GM18505 (cell line): ENCODE data around the gene NPAS2.

Experiments used
- ATAC-seq: cut with Tn5 transposase; IDR thresholded peaks from one replicate; pipeline ENCODE4 v1.9.1; 2021; ENCODE audit not compliant: unreplicated experiment
- POLR2A ChIP-seq: IDR thresholded peaks from 4 replicates; pipeline ENCODE4 v1.6.1; 2011; ENCODE audit warnings: borderline replicate concordance; ENCODE audit not compliant: insufficient read depth, insufficient read length; ENCODE audit errors: extremely low read depth

The NPAS2 gene

DNA sequence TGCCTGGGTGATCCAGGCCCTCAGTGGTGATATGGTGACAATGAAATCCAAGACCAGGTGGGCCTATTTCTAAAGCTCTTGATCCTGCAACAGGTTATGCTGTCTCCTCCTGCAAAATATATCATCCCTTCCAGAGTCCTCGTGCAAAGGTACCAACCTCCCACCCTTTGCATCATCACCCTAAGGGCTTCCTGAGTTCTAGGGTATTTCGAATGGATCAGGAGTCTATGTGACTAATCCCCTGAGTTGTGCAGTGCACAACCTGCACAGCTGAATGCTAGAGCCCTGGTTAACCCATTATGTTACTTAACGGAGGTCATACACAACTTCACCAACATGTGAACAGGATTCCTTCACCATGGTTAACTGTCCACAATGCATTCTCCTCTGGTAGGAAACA is 13.4 kb upstream of the NPAS2 start:
- ATAC-seq, result no peak
- TF ChIP-seq POLR2A, result no peak

DNA sequence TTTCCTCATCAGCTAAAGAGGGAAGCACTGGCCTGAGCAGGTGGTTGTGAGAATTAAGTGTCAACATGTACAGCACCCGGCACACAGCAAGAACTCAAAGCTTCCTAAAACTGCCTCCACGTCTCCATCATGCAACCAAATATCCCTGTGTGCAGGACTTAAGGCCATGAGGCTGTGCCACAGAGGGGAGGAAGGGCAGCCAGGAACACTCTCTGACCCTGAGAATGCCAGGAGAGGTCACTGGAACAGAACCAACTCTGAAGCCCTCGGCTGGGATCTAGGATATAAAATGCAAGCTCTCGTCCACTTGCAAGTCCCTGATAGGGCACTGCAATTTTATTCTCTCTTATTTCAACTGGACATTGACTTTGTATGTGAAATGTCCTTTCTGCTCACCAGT is 12.2 kb upstream of the NPAS2 start:
- no peak for TF ChIP-seq POLR2A
- ATAC-seq, result no peak

- TF ChIP-seq POLR2A, result no peak
- no peak for ATAC-seq
Observed at GRCh38 chr2:100808582-100808981, 11.4 kb upstream of the NPAS2 start.

- TF ChIP-seq POLR2A, result no peak
- ATAC-seq, result no peak
Observed at GRCh38 chr2:100809506-100809905, 10.4 kb upstream of the NPAS2 start.

DNA sequence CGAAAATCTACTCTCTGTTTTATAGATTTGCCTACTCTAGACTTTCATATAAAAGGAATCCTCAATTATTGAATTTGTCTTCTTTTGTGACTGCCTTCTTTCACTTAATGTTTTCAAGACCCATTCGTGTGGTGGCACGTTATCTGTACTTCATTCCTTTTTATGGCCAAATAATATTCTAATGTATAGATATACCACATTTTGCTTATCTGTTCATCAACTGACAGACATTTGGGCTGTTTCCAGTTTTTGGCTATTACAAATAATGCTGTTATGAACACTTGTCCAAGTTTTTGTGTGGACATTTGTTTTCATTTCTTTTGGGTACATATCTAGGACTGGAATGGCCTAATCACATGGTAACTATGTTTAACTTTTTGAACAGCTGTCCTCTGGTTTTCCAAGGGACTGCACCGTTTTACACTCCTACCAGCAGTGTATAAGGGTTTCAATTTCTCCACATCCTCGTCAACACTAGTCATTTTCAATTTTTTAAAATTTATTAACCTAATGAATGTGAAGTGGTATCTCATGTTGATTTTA is 9.3 kb upstream of the NPAS2 start:
- ATAC-seq, result no peak
- no peak for TF ChIP-seq POLR2A

GRCh38 chr2:100812116-100812515 is 7.8 kb upstream of the NPAS2 start:
- no peak for ATAC-seq
- TF ChIP-seq POLR2A, result no peak

DNA sequence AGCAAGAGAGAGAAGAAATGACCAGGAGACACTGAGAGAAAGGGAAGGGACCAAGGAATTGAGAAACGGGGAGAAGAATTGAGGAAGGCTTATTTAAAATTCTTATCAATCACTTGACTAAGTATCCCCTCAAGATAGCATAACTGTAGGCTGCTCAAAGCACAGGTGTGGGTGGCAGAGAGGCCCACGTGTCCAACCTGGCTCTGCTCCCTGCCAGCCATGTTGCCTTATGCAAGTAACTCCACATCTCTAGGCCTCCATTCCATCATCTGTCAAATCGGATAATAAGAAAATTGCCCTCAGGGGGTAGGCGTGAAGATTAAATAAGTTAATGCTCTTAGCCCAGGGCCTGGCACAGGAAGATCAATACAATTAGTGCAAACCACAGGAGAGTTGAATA is 7.4 kb upstream of the NPAS2 start:
- no peak for ATAC-seq
- no peak for TF ChIP-seq POLR2A

GRCh38 chr2:100813527-100813926 is 6.4 kb upstream of the NPAS2 start:
- no peak for TF ChIP-seq POLR2A
- ATAC-seq, result no peak

- no peak for ATAC-seq
- no peak for TF ChIP-seq POLR2A
Observed at GRCh38 chr2:100814043-100814442, 5.9 kb upstream of the NPAS2 start.

DNA sequence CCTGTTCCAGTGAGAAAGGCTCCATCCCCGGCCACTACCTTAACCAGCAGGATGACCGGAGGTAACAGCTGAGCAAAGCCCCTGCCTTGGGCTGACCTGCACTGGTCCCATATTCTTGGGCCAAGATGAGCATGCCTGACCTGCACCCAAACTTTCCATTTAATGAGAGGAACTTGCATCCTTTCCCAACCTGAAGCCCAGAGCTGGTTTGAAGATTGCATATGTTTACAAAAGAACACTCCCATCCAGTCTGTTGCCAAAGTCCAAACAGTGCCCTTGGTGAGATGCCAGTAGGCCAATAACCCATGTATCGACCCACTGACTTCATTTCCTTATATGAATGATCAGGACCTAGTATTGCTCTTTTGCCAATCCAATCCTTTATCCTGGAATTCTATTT is 5.5 kb upstream of the NPAS2 start:
- TF ChIP-seq POLR2A, result no peak
- no peak for ATAC-seq

GRCh38 chr2:100817388-100817985 is 2.5 kb upstream of the NPAS2 start:
- ATAC-seq, result no peak

DNA sequence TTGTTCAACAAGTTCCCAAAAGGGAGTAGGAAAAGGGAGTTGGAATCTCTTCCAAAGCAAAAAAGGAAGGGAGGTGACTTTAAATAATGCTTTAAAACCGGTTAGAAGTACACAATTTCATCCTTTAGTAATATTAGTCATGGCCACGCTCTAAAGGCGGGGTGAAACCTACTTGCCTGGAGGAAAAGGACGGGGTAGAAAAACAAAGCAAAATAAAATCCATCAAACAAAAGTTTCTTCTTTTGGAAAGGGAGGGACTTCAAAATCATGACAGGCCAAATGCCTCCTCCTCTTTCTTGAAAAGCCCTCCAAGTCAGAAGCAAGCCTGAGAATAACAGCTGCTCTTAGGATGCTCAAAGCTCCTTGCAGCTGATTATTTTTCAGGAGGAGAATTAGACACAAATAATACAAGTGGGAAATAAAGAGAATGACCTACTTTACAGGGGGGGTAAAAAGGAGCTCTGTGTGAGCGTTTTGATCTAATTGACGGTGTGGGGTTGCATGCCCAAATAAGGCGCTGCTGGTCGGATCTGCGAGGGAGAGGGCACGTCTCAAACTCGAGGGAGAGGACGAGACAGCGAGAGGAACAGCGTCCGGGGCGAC is 1.8 kb upstream of the NPAS2 start:
- no peak for ATAC-seq
- TF ChIP-seq POLR2A, result no peak

More at GRCh38 chr2:100817388-100817985, 2.5 kb upstream of the NPAS2 start:
- no peak for TF ChIP-seq POLR2A

- no peak for TF ChIP-seq POLR2A
- no peak for ATAC-seq
Observed at GRCh38 chr2:100818606-100819369, 1.2 kb upstream of the NPAS2 start.

DNA sequence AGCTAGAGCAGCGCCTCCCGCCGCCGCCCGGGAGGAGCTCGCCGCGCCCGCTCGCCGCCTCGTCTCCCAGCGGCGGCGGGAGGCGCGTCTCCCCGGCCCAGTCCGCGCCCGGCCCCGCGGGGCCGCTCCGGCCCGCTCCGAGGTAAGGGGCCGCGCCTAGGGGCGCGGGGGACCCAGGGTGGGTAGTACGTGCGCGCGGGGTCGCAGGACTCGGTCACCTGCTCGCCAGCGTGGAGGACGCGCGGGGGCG is 259 bp downstream of the NPAS2 start:
- TF ChIP-seq POLR2A, result no peak
- no peak for ATAC-seq

GRCh38 chr2:100820523-100821254 is 750 bp downstream of the NPAS2 start:
- no peak for ATAC-seq
- TF ChIP-seq POLR2A, result no peak
